WI38 (cell line): Measurements from ENCODE around the gene SLC9A4.

Experiments used
- H3K4me3 ChIP-seq: 2 replicates; pipeline ENCODE4 v1.5.1; 2011; ENCODE audit warnings: low read depth, mild to moderate bottlenecking, control low read depth, low read length
- TF ChIP-seq, protein P1 (sequence below): IDR thresholded peaks from 2 replicates; pipeline ENCODE4 v1.5.1; 2012; ENCODE audit warnings: low read depth, mild to moderate bottlenecking, control low read depth, low read length

The SLC9A4 gene

DNA sequence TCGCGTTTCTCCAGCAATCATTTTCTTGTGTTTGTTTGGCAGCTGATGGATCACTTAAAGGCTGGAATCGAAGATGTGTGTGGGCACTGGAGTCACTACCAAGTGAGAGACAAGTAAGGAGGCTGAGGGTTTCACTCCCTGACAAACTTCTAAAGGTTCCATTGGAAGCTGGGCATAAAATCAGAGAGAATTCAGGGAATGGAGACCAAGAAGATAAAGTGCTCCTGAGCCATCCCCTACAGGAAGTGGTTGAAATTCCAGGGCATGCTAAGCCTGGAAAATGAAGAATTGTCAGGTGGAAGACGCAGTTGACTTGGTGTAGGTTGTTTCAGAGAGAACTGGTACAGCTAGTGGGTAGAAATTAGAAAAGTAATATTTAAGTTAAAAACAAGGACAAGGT, 39.1 kb downstream of the SLC9A4 start:
- no peak overlapping the region for H3K4me3 ChIP-seq
- TF ChIP-seq, protein P1, sequence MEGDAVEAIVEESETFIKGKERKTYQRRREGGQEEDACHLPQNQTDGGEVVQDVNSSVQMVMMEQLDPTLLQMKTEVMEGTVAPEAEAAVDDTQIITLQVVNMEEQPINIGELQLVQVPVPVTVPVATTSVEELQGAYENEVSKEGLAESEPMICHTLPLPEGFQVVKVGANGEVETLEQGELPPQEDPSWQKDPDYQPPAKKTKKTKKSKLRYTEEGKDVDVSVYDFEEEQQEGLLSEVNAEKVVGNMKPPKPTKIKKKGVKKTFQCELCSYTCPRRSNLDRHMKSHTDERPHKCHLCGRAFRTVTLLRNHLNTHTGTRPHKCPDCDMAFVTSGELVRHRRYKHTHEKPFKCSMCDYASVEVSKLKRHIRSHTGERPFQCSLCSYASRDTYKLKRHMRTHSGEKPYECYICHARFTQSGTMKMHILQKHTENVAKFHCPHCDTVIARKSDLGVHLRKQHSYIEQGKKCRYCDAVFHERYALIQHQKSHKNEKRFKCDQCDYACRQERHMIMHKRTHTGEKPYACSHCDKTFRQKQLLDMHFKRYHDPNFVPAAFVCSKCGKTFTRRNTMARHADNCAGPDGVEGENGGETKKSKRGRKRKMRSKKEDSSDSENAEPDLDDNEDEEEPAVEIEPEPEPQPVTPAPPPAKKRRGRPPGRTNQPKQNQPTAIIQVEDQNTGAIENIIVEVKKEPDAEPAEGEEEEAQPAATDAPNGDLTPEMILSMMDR, result no peak

DNA sequence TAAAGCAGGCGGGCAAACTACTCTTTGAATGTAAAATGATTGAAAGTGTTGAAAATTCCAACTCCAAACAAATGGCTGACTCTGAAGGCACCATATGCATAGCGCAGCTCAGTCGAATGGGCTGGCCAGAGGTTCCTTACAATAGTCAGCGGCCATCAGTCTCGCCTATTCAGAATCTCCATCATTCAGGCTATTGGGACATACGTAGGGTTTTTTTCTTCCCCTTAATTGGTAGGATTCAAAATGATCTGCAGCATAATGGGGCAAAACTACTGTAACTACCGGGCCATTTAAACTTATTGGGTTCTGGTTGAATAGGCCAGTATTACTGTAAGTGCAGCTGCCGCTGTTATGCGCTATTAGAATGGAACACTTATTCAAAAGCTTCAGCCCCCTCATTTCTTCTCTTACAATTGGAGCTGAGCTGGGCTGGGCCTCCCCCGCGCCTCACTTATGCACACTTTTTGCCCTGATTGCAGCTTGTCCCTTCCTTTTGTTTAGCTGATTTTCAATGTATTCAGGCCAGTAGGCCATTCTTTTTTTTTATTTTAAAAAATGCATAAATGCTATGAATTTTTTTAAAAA, 40.4 kb downstream of the SLC9A4 start:
- TF ChIP-seq, protein P1, result no peak
- H3K4me3 ChIP-seq, result no peak overlapping the region

DNA sequence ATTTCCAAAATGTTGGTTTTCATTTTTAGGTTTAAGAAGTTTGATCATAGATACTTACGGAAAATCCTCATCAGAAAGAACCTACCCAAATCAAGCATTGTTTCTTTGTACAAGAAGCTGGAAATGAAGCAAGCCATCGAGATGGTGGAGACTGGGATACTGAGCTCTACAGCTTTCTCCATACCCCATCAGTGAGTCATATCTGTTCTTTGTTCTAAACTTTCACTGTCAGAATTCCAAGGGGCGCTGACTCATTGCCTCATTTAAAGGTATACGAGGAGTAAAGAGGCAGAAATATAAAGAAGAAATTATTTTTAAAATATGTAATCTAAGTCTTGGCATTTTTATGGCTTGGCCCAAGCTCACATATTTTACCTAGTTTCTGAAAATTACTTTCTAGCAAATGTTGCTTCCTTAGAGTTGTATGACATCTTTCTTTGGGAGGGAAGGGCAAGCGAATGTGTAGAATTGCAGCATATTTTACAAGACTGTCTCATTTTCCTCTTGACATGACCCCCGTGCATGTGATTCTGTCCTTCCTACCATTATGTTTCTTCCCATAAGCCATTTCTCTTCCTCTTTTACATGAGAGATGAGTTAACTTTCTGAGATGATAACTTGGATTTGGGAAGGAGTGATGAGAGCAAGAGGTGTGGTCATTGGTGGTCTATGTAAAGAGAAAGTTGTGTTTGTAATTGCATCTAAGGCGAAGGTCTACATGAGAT, 41.2 kb downstream of the SLC9A4 start:
- TF ChIP-seq, protein P1, result no peak
- H3K4me3 ChIP-seq, result no peak overlapping the region

DNA sequence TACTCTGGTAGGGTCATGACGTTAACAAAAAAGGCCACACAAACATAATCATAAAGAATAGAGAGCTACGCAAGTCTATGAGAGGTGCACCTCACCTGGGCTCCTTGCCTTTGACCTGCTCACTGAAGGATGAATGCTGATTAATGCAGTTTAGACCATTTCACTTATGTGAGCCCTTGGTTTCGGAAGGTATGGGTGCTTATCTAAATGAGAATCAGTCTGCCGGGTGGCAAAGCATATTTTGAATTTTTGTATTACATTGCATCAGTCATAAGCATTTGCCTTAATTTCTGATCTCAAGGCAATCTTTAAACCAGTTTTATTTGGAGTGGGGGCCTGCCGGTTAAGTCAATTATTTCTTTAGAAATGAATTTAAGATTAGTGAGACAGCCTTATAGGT, 42.8 kb downstream of the SLC9A4 start:
- H3K4me3 ChIP-seq, result no peak overlapping the region
- TF ChIP-seq, protein P1, result no peak

DNA sequence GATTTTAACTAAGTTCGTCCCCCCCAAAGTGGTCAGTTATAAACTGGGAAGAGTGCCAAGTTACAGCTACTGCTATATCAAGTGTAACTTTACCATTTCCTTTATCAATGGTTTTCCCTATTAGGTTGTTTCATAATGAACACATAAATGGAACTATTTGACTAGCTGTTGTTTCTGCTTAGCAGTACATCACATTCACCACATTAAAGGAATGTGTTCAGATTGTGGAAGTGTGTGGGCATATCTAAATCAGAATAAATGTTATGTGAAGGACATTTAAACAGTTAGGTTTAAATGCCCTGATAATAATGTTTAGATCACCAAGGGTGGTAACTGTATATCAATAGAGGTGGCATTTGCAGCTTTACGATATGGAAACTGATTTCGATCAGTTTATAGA, 45.1 kb downstream of the SLC9A4 start:
- TF ChIP-seq, protein P1, result no peak
- H3K4me3 ChIP-seq, result no peak overlapping the region

DNA sequence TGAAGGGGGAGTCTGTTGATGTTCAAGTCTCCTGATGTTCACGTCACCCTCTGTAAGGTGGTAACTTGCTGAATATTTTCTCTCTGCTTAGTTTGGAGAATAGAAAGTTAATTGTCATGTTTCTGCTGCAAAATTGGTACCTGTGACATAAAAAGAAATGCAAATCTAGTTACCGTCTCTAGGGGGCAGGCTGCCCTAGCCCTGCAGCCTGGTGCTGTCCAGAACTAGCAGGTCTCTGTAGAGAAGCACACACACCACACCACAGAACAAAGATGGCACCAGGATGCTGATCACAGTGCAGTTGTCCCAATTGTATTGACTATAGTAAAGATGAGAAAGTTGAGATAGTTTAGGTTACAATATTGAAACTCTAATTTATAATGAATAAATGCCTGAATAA, 47.0 kb downstream of the SLC9A4 start:
- TF ChIP-seq, protein P1, result peak; percentile 47
- H3K4me3 ChIP-seq, result no peak overlapping the region

DNA sequence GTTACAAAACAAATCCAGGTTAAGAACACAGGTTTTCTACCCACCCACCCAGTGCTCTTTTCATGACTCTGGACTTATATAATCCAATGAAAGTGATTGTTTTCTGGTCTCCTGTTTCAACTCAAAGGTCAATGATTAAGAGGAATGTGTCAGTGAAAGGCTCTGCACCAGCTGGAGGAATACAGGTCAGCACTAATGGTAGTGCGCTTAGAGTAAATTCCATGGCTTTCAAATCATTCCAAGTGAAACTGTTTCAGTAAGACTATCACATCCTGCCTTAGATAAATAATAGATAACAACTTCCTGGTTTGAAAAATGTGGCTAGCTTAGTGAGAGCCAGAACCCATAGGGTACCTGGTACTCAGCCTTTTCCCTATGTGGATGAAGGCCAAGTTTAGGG, 47.8 kb downstream of the SLC9A4 start:
- no peak overlapping the region for H3K4me3 ChIP-seq
- TF ChIP-seq, protein P1, result no peak
